H7 (cell line): ENCODE measurements around the gene MPZL2. TPM values are rescaled to one million over a fixed set of nuclear protein-coding genes. Genes with fewer than 3 reads are reported as not detected.
A peak's percentile ranks its signal among the peaks of the same experiment; 100 is the strongest.

Experiments
- DNase-seq: peaks from one replicate; pipeline ENCODE4 v3.0.0; 2012
- H3K27me3 ChIP-seq: 2 replicates; pipeline ENCODE4 v1.6.0; 2011; ENCODE audit warnings: mild to moderate bottlenecking, low read length; ENCODE audit not compliant: control insufficient read depth, insufficient read depth
- H3K36me3 ChIP-seq: replicated peaks from 2 replicates; pipeline ENCODE4 v1.5.1; 2011; ENCODE audit warnings: low read length; ENCODE audit not compliant: control insufficient read depth, insufficient read depth
- H3K4me3 ChIP-seq: 2 replicates; pipeline ENCODE4 v1.5.1; 2011; ENCODE audit warnings: low read depth, mild to moderate bottlenecking, control low read depth, low read length, moderate library complexity; ENCODE audit not compliant: insufficient read depth
- total RNA-seq: library from RNA; depleted of rRNA; stranded (reverse); fragments of >200 nt; shearing (Covaris generic); gene quantifications from 2 replicates; pipeline ENCODE4 v1.2.3, GENCODE V29; 2014

The MPZL2 gene
- total RNA-seq, 1 experiment from 2014 or later, result 0.38 TPM

- peak; percentile 22 for DNase-seq
- Histone ChIP-seq H3K27me3 (no peaks in the 10 kb centered on the region), H3K36me3 (no peaks in the 10 kb centered on the region), H3K4me3 (no peak overlapping the region)
Observed at GRCh38 chr11:118295199-118295598, 31.1 kb upstream of the MPZL2 start.

DNA sequence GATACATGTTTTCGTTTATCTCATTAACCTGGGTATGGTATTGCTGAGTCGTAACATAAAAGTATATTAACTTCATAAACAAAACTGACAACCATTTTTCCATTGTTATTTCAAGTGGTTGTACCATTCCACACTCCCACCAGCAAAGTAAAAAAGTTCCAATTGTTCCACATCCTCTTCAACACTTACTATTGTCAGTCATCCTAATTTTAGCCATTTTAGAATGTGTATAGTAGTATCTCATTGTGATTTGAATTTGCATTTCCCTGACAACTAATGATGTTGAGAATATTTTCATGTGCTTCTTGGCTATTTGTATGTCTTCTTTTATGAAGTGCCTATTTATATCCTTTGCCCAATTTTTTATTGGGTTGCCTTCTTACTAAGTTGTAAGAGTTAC, 30.0 kb upstream of the MPZL2 start:
- no peaks in the 10 kb centered on the region for H3K36me3 ChIP-seq

DNA sequence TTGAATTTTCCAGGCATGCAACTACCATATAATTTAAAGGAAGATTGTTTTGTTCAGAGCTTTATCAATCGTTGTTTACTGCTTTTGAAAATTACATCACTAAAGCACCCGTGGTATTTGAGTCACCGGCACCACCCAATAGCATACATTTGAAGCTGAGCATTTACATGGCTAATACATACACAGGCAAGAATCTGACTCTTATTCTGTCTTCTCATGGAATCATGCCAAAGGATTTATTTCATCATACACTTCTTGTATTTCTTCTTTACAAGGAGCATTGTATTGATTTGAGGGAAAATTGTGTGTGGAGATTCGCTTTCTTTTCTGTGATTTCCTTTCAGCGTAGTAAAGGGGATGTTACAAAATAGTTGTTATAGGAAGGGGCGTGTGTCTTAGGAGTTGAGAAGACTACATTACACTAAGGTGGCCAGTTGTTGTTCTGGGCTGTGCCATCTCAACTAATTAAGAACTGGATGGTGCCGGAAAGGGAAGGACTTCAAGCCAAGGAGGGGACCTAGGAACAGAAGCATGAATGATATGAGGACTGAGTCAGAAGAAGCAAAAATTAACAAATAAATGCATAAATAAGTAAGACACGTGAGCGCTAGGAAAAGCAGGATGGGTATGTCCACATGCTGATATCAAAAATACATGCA, 27.5 kb upstream of the MPZL2 start:
- no peak overlapping the region for H3K4me3 ChIP-seq
- no peaks in the 10 kb centered on the region for H3K27me3 ChIP-seq
- DNase-seq, result no peak
- H3K36me3 ChIP-seq, result no peaks in the 10 kb centered on the region

More for the DNA sequence above, 30.0 kb upstream of the MPZL2 start:
- no peaks in the 10 kb centered on the region for H3K27me3 ChIP-seq
- no peak overlapping the region for H3K4me3 ChIP-seq
- no peak for DNase-seq

GRCh38 chr11:118290923-118291322, 26.8 kb upstream of the MPZL2 start:
- Histone ChIP-seq H3K4me3 (no peak overlapping the region), H3K27me3 (no peaks in the 10 kb centered on the region), H3K36me3 (no peaks in the 10 kb centered on the region)
- DNase-seq, result peak; percentile 32

DNA sequence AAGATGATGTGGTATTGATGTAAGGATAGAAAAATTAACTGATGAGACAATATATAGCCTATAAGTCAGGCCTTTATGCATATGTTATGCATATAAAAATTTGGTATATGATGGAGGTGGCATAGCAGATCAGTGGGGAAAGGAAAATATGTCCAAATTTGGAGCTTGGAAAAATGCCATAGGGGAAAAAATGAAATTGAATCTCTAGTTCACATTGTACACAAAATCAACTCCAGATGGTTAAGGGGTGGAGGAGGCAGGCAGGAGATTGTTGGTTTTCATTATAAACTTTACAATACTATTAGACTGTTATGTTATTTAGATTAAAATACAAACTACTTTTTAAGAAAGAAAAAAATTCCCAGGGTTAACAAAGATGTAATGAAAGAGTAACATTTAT, 25.3 kb upstream of the MPZL2 start:
- Histone ChIP-seq H3K36me3 (no peaks in the 10 kb centered on the region), H3K27me3 (no peaks in the 10 kb centered on the region), H3K4me3 (no peak overlapping the region)
- no peak for DNase-seq

DNA sequence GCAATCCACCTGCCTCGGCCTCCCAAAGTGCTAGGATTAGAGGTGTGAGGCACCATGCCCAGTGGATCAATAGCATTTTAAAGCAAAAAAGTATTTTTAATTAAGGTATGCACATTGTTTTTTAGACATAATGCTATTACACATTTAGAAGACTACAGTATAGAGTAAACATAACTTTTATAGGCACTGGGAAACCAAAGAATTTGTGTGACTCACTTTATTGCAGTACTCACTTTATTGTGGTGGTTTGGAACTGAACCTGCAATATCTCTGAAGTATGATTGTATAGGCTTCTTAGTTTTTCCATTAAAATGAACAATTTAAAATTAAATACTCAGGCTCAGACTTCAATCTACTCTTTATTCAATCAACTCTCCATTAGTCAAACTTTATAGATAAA, 22.9 kb upstream of the MPZL2 start:
- no peak overlapping the region for H3K4me3 ChIP-seq
- no peaks in the 10 kb centered on the region for H3K36me3 ChIP-seq
- H3K27me3 ChIP-seq, result no peaks in the 10 kb centered on the region
- DNase-seq, result no peak

- no peak overlapping the region for H3K4me3 ChIP-seq
- no peaks in the 10 kb centered on the region for H3K36me3 ChIP-seq
- no peaks in the 10 kb centered on the region for H3K27me3 ChIP-seq
- no peak for DNase-seq
Observed at GRCh38 chr11:118286545-118286944, 22.4 kb upstream of the MPZL2 start.

DNA sequence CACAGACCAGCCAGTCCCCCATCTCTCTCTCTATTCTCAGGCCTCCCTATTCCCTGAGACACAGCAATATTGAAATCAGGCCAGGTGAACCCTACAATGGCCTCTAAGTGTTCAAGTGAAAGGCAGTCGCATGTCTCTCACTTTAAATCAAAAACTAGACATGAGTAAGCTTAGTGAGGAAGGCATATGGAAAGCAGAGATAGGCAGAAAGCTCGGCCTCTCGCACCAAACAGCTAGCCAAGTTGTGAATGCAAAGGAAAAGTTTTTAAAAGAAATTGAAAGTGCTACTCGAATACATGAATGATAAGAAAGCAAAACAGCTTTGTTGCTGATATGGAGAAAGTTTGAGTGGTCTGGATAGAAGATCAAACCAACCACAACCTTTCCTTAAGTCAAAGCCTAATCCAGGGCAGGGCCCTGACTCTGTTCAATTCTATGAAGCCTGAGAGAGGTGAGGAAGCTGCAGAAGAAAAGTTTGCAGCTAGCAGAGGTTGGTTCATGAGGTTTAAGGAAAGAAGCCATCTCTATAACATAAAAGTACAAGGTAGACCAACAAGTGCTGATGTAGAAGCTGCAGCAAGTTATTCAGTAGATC, 19.8 kb upstream of the MPZL2 start:
- DNase-seq, result no peak
- H3K27me3 ChIP-seq, result no peaks in the 10 kb centered on the region
- no peak overlapping the region for H3K4me3 ChIP-seq
- H3K36me3 ChIP-seq, result no peaks in the 10 kb centered on the region

- no peak overlapping the region for H3K4me3 ChIP-seq
- DNase-seq, result no peak
- no peaks in the 10 kb centered on the region for H3K27me3 ChIP-seq
- H3K36me3 ChIP-seq, result no peaks in the 10 kb centered on the region
Observed at GRCh38 chr11:118283037-118283636, 19.0 kb upstream of the MPZL2 start.

DNA sequence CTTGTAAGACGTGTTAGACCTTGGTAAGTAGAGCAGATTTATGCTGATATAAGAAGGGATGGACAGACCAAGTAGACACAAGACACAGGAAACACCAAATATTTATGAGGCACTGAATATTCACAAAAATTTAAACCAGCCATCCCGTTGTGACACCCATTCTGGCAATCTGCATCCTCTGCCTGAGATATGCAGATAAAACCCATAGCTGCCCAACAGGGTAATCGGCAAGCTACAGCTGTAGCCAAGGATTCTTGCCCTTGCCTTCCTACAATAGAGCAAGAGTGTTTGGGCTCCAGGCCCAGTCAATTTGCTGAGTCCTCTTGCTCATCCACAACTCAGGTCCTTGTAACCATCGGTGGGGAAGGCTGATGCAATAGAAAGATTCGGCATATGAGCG, 18.5 kb upstream of the MPZL2 start:
- no peaks in the 10 kb centered on the region for H3K36me3 ChIP-seq
- no peaks in the 10 kb centered on the region for H3K27me3 ChIP-seq
- DNase-seq, result no peak
- no peak overlapping the region for H3K4me3 ChIP-seq

GRCh38 chr11:118281284-118281683, 17.2 kb upstream of the MPZL2 start:
- no peak overlapping the region for H3K4me3 ChIP-seq
- no peak for DNase-seq
- no peaks in the 10 kb centered on the region for H3K36me3 ChIP-seq
- no peaks in the 10 kb centered on the region for H3K27me3 ChIP-seq

GRCh38 chr11:118277312-118277711, 13.2 kb upstream of the MPZL2 start:
- Histone ChIP-seq H3K27me3 (no peaks in the 10 kb centered on the region; the same call in 1 of the 2 replicates), H3K4me3 (no peak overlapping the region), H3K36me3 (no peaks in the 10 kb centered on the region)
- DNase-seq, result no peak

DNA sequence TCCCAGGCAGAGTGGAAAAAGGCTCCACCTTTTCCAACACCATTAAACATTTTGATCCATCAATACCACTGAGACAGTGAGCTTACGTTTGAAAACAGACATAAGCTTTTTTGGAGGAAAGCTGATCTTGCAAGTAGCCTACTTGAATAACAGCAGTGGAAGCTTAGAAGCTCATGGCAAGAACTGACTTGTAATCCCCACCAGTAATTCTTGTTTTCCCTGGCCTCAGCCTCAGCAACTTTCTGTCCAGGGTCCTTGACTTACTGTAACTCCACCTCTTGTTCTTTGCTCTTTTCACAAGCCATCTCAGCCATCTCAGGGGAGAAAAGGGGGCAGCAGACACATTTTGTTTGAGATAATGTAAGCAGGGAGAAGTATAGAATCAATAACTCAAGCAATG, 12.3 kb upstream of the MPZL2 start:
- Histone ChIP-seq H3K27me3 (no peaks in the 10 kb centered on the region; the same call in 1 of the 2 replicates), H3K4me3 (no peak overlapping the region), H3K36me3 (no peaks in the 10 kb centered on the region)
- DNase-seq, result no peak

DNA sequence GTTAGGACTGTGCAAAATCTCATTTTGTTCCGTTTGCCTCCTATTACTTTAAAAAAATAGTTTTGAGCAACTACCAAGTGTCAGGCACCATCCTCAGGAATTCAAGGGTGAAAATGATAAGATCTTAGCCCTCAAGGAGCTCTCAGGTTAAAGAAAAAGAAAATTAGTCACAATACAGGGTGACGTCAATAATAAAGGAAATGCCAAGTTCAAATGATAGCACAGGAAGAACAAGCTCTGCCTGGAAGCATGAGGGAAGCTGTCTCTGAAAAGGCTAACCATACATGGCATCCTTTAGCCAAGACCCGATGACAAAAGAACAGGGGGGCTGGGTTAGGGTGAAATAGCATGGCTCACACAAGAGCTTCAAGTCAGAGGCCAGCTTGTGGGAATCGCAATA, 11.1 kb upstream of the MPZL2 start:
- no peak for DNase-seq
- H3K4me3 ChIP-seq, result no peak overlapping the region
- no peaks in the 10 kb centered on the region for H3K36me3 ChIP-seq
- no peaks in the 10 kb centered on the region; the same call in 1 of the 2 replicates for H3K27me3 ChIP-seq

GRCh38 chr11:118274186-118274585, 10.1 kb upstream of the MPZL2 start:
- Histone ChIP-seq H3K36me3 (no peaks in the 10 kb centered on the region), H3K27me3 (no peaks in the 10 kb centered on the region; the same call in 1 of the 2 replicates), H3K4me3 (no peak overlapping the region)
- DNase-seq, result no peak
